Activated T-cell treated with anti-CD3 and anti-CD28 coated beads, Interleukin-2, amount 50 U/mL, for 72 hours (primary cell): Measurements from ENCODE around the gene QKI. TPM values are rescaled to one million over a fixed set of nuclear protein-coding genes. Genes with fewer than 3 reads are reported as not detected.
"Not testable (repeated sequence)": the region's sequence is repeated elsewhere in the genome, so short reads cannot be mapped to it uniquely, and the experiment has no call there.

Source experiments
- ATAC-seq, 2 donors: fragments of 150-1000 bp; cut with Tn5 transposase; replicated peaks in 1 of 2; 2 replicates each; pipeline ENCODE4 v1.10.0; 2021; ENCODE audit warnings: moderate library complexity in 2 of 2, mild to moderate bottlenecking in 1 of 2
- DNase-seq, 2 donors: peaks; one replicate each; pipeline ENCODE4 v3.0.0; 2021 to 2022; ENCODE audit warnings: mixed read lengths in 1 of 2
- H3K27ac Mint-ChIP-seq: one replicate; pipeline ENCODE4 v1.8.0; 2022; ENCODE audit warnings: mild to moderate bottlenecking, moderate library complexity, mixed read lengths
- H3K27me3 Mint-ChIP-seq: one replicate; pipeline ENCODE4 v1.8.0; 2022; ENCODE audit warnings: low read depth, mixed read lengths
- H3K36me3 Mint-ChIP-seq, 2 donors: one replicate each; pipeline ENCODE4 v1.8.0; 2022; ENCODE audit warnings: mixed read lengths in 2 of 2, mild to moderate bottlenecking in 1 of 2; ENCODE audit not compliant: insufficient read depth in 2 of 2
- H3K4me1 Mint-ChIP-seq: one replicate; pipeline ENCODE4 v1.8.0; 2022; ENCODE audit warnings: low read depth, mixed read lengths
- H3K4me3 Mint-ChIP-seq, 2 donors: one replicate each; pipeline ENCODE4 v1.8.0; 2022; ENCODE audit warnings: mild to moderate bottlenecking in 2 of 2, mixed read lengths in 2 of 2, moderate library complexity in 2 of 2
- H3K9me3 Mint-ChIP-seq, 2 donors: one replicate each; pipeline ENCODE4 v1.8.0; 2022; ENCODE audit warnings: mixed read lengths in 2 of 2
- total RNA-seq, 2 donors: library from RNA; stranded (reverse); gene quantifications; one replicate each; pipeline ENCODE4 v1.2.3, GENCODE V29; 2022

Gene QKI
- total RNA-seq, 2 donors from 2014 or later, result 62.0 to 64.2 TPM

DNA sequence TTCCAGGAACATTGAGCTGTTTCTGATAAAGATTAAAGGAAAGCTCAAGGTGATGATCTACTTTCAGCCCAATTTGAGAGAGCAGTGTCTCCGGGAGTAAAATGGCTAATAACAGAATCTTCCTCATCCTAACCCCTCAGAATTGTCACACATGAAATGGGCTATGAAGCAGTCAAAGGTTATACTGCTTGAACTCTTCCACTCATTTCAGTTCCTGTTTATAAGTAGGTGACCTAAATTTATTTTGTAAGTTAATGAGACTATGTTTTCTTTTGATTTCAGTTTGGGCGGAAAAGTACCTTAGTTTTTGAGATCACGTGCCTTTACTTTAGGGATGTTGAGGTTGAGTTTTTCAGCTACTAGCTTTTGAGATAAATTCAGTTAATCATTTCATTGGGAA, 47.2 kb downstream of the QKI start:
- H3K9me3 Mint-ChIP-seq, result no peaks in the 10 kb centered on the region
- no peak for DNase-seq
- peaks cover 78% of the 10 kb centered on the region for H3K4me1 Mint-ChIP-seq
- H3K27ac Mint-ChIP-seq, result peak overlapping the region; percentile 98
- ATAC-seq, result no peak
- H3K36me3 Mint-ChIP-seq, result peaks cover 0 to 13% of the 10 kb centered on the region in 2 donors
- H3K4me3 Mint-ChIP-seq, result peak overlapping the region; percentile 81 to 86
- H3K27me3 Mint-ChIP-seq, result no peaks in the 10 kb centered on the region

DNA sequence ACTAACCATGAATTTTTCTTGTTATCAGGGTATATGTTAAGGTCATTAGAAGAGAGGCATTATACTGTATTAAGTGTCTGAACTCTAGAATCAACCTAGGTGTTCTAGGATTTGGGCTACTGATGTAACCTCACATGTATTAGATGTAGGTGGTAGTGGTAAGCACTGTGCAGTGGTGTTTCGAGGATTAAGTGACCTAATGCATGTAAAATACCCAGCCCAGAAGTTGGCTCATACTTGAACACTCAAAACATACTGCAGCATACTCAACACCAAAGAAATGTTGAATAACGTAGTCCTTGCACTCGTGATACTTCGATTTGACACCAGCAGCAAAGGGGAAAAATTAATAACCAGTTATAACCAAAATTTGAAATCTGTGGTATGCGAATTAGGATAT, 48.7 kb downstream of the QKI start:
- H3K36me3 Mint-ChIP-seq, result peaks cover 0 to 9% of the 10 kb centered on the region in 2 donors
- no peaks in the 10 kb centered on the region for H3K27me3 Mint-ChIP-seq
- peak overlapping the region in 1 of 2 donors; percentile 70 for H3K4me3 Mint-ChIP-seq
- peak overlapping the region; percentile 95 for H3K27ac Mint-ChIP-seq
- ATAC-seq, result peak; percentile 34 to 53
- DNase-seq, result no peak
- peaks cover 69% of the 10 kb centered on the region for H3K4me1 Mint-ChIP-seq
- H3K9me3 Mint-ChIP-seq, result no peaks in the 10 kb centered on the region

DNA sequence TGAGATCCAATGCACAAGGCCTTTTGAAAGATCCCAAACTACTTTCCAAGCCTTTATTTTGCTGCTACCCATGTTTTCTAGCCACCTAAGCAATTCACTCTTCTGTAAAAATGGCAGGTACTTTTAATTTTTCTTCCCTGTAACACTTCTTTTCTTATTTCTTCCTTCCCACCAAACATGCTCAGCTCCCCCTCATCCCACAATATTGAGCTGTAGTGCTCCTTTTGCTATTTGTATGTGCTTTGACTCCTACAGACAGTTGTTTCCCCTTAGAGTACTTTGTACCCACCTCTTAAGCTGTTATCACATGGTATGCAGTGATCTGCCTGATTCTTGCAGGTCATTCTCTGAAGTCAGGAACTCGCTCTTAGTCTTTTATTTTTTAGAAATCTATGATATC, 49.3 kb downstream of the QKI start:
- Mint-ChIP-seq H3K27ac (no peak overlapping the region), H3K27me3 (no peaks in the 10 kb centered on the region), H3K9me3 (no peaks in the 10 kb centered on the region), H3K4me3 (no peak overlapping the region), H3K36me3 (peaks cover 0 to 9% of the 10 kb centered on the region in 2 donors), H3K4me1 (peaks cover 70% of the 10 kb centered on the region)
- DNase-seq (no peak), ATAC-seq (no peak)

DNA sequence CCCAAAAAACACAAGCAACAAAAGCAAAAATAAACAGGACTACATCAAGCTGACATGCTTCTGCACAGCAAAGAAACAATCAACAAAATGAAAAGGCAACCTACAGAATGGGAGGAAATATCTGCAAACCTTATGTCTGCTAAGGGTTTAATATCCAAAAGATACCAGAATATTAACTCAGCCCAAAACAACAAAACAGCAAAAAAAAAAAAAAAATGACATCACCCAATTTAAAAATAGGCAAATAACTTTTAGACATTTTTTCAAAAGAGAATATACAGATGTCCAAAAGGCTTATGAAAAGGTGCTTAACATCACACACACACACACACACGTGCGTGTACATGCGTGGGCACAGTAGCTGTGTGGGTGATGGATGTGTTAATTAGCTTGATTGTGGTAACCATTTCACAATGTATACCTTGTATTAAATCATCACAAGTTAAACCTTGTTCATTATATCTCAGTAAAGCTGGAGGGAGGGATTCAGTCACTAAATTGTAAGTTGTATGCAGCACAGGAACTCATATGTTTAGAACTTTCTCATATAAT, 52.4 kb downstream of the QKI start:
- no peak overlapping the region for H3K4me3 Mint-ChIP-seq
- H3K9me3 Mint-ChIP-seq, result peaks cover 11 to 13% of the 10 kb centered on the region in 2 donors
- ATAC-seq, result no peak
- H3K27ac Mint-ChIP-seq, result no peak overlapping the region
- no peaks in the 10 kb centered on the region for H3K27me3 Mint-ChIP-seq
- peaks cover 16 to 33% of the 10 kb centered on the region in 2 donors for H3K36me3 Mint-ChIP-seq
- peaks cover 55% of the 10 kb centered on the region for H3K4me1 Mint-ChIP-seq
- DNase-seq, result no peak

DNA sequence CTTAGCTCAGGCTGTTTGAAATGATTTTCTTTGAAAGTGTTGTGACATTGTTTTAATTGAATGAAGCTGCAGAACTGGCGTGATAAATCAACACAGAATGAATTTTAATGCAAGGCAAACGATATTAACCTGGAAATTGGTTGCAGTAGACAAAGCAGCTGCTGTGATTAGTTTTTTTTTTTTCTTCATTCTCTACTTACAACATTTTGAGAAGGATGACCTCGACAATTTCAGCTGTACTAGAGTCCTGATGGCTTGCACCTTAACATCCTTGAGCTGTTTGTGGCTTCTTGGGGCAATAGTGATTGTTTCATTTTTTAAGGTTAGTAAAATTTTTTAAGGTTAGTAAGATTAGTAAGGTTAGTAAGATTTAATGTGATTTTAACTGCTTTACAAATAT, 54.2 kb downstream of the QKI start:
- no peak overlapping the region for H3K27ac Mint-ChIP-seq
- peaks cover 11 to 13% of the 10 kb centered on the region in 2 donors for H3K9me3 Mint-ChIP-seq
- ATAC-seq, result no peak
- H3K4me3 Mint-ChIP-seq, result no peak overlapping the region
- no peak for DNase-seq
- H3K4me1 Mint-ChIP-seq, result peaks cover 40% of the 10 kb centered on the region
- no peaks in the 10 kb centered on the region for H3K27me3 Mint-ChIP-seq
- peaks cover 16 to 27% of the 10 kb centered on the region in 2 donors for H3K36me3 Mint-ChIP-seq

DNA sequence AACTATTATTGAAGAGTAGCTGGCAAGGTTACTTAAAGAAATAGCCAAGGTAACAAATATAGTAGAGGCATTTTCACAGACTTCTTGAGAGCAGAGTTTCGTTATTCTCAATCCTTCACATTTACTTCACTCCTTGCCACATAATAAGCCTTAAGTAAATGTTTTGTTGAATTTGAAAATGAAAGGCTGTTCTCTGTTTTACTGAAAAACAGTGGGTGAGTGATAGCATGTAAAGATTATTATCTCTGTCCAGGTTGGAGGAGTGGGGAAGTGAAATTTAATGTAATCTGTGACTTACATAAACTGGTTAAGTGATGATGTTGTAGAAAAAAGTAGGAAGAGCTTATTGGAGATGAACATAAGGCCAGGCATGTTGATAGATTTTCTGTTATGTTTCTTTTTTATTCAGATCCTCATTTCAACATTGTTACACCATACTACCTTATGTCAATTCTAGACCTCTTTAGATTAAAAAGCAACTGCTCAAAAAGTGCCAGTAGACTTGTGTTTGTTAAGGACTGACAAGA, 55.0 kb downstream of the QKI start:
- H3K36me3 Mint-ChIP-seq, result peaks cover 16 to 26% of the 10 kb centered on the region in 2 donors
- H3K4me3 Mint-ChIP-seq, result peak overlapping the region in 1 of 2 donors; percentile 18
- H3K27ac Mint-ChIP-seq, result peak overlapping the region; percentile 90
- peak in 1 of 2 donors; percentile 39 for ATAC-seq
- no peak for DNase-seq
- peaks cover 33% of the 10 kb centered on the region for H3K4me1 Mint-ChIP-seq
- peaks cover 11 to 13% of the 10 kb centered on the region in 2 donors for H3K9me3 Mint-ChIP-seq
- H3K27me3 Mint-ChIP-seq, result no peaks in the 10 kb centered on the region

DNA sequence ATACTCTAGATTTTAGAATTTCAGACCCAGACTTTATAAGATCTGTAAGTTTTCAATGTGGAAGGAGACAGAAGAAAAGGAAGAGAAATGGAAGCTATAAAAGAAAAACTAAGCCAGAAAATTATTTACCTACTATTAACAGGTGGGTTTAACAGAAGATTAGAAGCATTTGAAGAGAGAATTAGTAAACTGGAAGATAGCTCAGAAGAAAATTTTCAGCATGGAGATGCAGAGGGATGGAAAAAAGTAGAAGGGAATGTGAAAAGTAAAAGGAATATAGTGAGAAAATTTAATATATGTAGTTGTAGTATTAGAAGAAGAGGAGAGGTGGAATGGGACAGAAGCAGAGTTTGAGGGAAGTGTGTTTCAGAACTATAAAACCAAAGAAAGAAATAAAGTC, 56.1 kb downstream of the QKI start:
- no peaks in the 10 kb centered on the region for H3K27me3 Mint-ChIP-seq
- H3K4me3 Mint-ChIP-seq, result no peak overlapping the region
- H3K27ac Mint-ChIP-seq, result peak overlapping the region; percentile 89
- ATAC-seq, result no peak
- no peak for DNase-seq
- peaks cover 28% of the 10 kb centered on the region for H3K4me1 Mint-ChIP-seq
- peaks cover 11 to 13% of the 10 kb centered on the region in 2 donors for H3K9me3 Mint-ChIP-seq
- H3K36me3 Mint-ChIP-seq, result peaks cover 16 to 25% of the 10 kb centered on the region in 2 donors

DNA sequence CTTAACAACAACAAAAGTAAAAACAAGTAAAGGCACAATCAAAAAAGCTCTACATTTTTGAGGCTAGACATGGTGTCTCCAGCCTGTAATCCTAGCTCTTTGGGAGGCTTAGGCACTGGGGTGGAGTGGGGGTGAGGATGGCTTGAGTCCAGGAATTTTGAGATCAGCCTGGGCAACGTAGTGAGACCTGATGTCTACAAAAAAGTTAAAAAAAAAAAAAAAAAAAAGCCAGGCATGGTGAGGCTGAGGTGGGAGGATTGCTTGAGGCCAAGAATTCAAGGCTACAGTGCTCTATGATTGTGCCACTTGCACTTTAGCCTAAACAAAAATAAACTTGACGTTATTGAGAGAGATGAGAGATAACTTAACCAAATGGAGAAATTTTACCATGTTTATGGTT, 60.1 kb downstream of the QKI start:
- no peaks in the 10 kb centered on the region for H3K27me3 Mint-ChIP-seq
- peaks cover 7% of the 10 kb centered on the region for H3K4me1 Mint-ChIP-seq
- DNase-seq (no peak), ATAC-seq (no peak)
- no peak overlapping the region for H3K4me3 Mint-ChIP-seq
- peaks cover 13 to 24% of the 10 kb centered on the region in 2 donors for H3K36me3 Mint-ChIP-seq
- peaks cover 11% of the 10 kb centered on the region in 2 donors for H3K9me3 Mint-ChIP-seq
- H3K27ac Mint-ChIP-seq, result peak overlapping the region; percentile 33

DNA sequence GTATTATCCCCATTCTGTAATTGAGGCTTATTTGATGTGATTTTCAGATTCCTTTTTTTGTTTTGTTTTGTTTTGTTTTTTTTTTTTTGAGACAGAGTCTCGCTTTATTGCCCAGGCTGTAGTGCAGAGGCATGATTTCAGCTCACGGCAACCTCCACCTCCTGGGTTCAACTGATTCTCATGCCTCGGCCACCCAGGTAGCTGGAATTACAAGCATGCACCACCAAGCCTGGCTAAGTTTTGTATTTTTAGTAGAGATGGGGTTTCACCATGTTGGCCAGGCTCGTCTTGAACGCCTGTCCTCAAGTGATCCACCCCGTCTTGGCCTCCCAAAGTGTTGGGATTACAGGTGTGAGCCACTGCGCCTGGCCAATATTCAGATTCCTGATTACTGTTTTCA, 62.4 kb downstream of the QKI start:
- not testable (repeated sequence) for H3K9me3 Mint-ChIP-seq, ATAC-seq, H3K27ac Mint-ChIP-seq, H3K4me1 Mint-ChIP-seq, H3K27me3 Mint-ChIP-seq, H3K36me3 Mint-ChIP-seq, DNase-seq, H3K4me3 Mint-ChIP-seq

DNA sequence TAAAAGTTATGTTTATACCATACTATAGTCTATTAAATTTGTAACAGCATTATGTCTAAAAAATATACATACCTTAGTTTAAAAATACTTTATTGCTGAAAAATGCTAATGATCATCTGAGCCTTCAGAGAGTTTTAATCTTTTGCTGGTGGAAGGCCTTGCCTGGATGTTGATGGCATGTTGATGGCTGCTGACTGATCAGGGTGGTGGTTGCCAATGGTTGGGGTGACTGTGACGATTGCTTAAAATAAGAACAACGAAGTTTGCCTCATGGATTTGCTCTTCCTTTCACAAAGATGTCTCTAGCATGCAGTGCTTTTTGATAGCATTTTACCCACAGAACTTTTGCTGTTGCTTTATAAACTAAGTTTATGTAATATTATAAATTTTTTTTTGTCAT, 68.6 kb downstream of the QKI start:
- ATAC-seq, result no peak
- peaks cover 0 to 3% of the 10 kb centered on the region in 2 donors for H3K9me3 Mint-ChIP-seq
- DNase-seq, result no peak
- no peaks in the 10 kb centered on the region for H3K27me3 Mint-ChIP-seq
- H3K36me3 Mint-ChIP-seq, result peaks cover 4 to 11% of the 10 kb centered on the region in 2 donors
- H3K4me3 Mint-ChIP-seq, result no peak overlapping the region
- peaks cover 15% of the 10 kb centered on the region for H3K4me1 Mint-ChIP-seq
- no peak overlapping the region for H3K27ac Mint-ChIP-seq

DNA sequence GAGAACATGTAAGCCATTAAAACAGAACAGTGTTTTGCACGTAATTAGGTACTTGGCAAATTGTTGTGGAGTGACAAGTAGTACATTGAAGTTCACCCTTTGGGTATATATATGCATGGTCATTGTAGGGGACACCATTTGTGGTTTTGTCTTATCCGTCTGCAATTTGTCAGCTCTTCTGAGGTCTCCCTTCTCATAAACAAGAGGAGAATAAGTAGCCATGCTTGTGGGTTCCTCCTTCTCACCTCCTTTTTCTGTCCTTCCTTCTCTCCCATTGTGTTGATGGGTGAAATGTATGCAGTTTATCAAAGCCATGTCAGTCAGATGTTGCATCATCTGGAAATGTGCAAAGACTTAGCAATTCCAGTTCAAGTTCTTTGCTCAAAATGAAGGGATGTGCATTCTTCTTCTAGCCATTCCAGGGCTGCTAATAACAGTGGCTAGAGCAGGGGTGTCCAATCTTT, 70.9 kb downstream of the QKI start:
- DNase-seq (no peak), ATAC-seq (no peak)
- no peak overlapping the region for H3K4me3 Mint-ChIP-seq
- no peaks in the 10 kb centered on the region for H3K27me3 Mint-ChIP-seq
- peaks cover 30% of the 10 kb centered on the region for H3K4me1 Mint-ChIP-seq
- no peak overlapping the region for H3K27ac Mint-ChIP-seq
- peaks cover 2 to 4% of the 10 kb centered on the region in 2 donors for H3K36me3 Mint-ChIP-seq
- peaks cover 0 to 4% of the 10 kb centered on the region in 2 donors for H3K9me3 Mint-ChIP-seq

DNA sequence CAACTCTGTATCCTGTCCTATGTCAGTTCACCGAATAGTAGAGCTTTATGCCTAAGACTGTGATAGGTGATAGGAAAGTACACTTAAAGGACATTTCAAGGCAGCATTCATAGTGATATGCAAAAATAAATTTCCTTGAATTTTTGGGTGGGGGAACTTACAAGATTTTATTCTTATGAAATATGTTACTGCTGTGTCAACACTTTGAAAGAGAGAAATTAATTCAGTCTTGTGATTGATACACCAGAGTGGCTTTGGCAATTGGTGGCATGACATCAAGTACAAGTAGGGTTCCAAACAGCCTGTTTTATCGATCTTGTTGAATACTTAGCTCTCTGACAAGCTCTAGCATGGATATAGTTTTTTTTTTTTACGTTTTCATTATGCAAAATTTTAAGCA, 72.3 kb downstream of the QKI start:
- H3K36me3 Mint-ChIP-seq, result peaks cover 2 to 4% of the 10 kb centered on the region in 2 donors
- H3K4me1 Mint-ChIP-seq, result peaks cover 42% of the 10 kb centered on the region
- H3K27ac Mint-ChIP-seq, result no peak overlapping the region
- no peaks in the 10 kb centered on the region for H3K27me3 Mint-ChIP-seq
- H3K4me3 Mint-ChIP-seq, result no peak overlapping the region
- H3K9me3 Mint-ChIP-seq, result peaks cover 0 to 4% of the 10 kb centered on the region in 2 donors
- no peak for DNase-seq
- ATAC-seq, result no peak

DNA sequence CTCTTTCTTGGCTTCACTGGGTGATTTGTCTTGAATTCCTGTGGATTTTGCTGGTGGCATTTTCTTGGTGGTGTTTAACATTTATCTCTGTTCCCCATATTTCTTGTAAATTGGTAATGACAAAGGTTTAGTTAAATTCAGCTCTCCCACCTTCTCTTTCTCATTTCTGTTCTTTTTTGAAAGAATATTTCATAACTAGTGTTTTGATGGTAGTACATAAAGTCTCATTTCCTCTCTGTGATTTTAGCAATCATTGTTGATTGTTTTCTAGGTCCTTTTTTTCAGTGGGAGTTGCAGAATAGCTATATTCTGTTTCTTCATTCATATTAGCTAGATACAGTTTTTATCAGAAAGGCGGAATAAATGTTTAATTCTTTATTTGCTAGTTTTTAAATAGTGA, 73.1 kb downstream of the QKI start:
- Mint-ChIP-seq H3K27ac (no peak overlapping the region), H3K9me3 (peaks cover 0 to 4% of the 10 kb centered on the region in 2 donors), H3K4me1 (peaks cover 42% of the 10 kb centered on the region), H3K27me3 (no peaks in the 10 kb centered on the region), H3K36me3 (peaks cover 2 to 4% of the 10 kb centered on the region in 2 donors), H3K4me3 (no peak overlapping the region)
- ATAC-seq (no peak), DNase-seq (no peak)

DNA sequence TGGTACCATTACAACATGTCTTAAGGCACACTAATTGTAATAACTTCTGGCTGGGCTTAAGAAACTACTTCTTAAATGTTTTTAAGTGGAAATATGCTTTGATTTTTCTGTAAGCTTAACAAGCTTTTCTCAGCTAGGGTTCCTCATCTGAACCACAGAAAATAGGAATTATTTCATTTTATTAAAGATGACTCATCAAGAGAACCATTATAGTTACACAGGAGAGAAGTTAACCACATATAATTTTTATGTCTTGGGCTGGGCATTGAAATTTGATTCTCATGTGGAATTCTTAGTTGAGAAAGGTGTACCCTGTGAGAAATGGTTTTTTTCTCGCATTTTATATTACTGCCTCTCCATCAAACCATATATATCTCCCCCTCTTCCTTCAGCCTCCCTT, 75.1 kb downstream of the QKI start:
- Mint-ChIP-seq H3K9me3 (peaks cover 0 to 2% of the 10 kb centered on the region in 2 donors), H3K27ac (no peak overlapping the region), H3K4me1 (peaks cover 42% of the 10 kb centered on the region), H3K27me3 (no peaks in the 10 kb centered on the region), H3K36me3 (peaks cover 0 to 2% of the 10 kb centered on the region in 2 donors), H3K4me3 (no peak overlapping the region)
- ATAC-seq (no peak), DNase-seq (no peak)
